Measurements from ENCODE around the gene CCL23.
"Not testable (repeated sequence)": the region's sequence is repeated elsewhere in the genome, so short reads cannot be mapped to it uniquely, and the experiment has no call there.

CCL23 gene

GRCh38 chr17:36002631-36003030 is 15.1 kb downstream of the CCL23 start:
- no peak for DNase-seq (ENCODE audit: low spot score)

- no peak for DNase-seq (ENCODE audit: low spot score)
Observed at GRCh38 chr17:36001862-36002603, 15.7 kb downstream of the CCL23 start.

- DNase-seq (ENCODE audit: low spot score) = no peak
Observed at GRCh38 chr17:36001110-36001771, 16.5 kb downstream of the CCL23 start, which contains the start of gene CCL15. TSS of gene CCL15 (minus strand) at chr17:36001553. CDS start at chr17:36001492, 61 bp downstream.

GRCh38 chr17:36000732-36001109 is 17.1 kb downstream of the CCL23 start:
- DNase-seq (ENCODE audit: low spot score) = no peak

- DNase-seq (ENCODE audit: low spot score) = no peak
Observed at GRCh38 chr17:35998756-35999155, 19.0 kb downstream of the CCL23 start.

- no peak for DNase-seq (ENCODE audit: low spot score)
Observed at GRCh38 chr17:35998018-35998545, 19.7 kb downstream of the CCL23 start.

- not testable (repeated sequence) for DNase-seq (ENCODE audit: low spot score)
Observed at GRCh38 chr17:35995346-35995745, 22.4 kb downstream of the CCL23 start.

GRCh38 chr17:35991075-35991474 is 26.7 kb downstream of the CCL23 start:
- no peak for DNase-seq (ENCODE audit: low spot score)

- no peak for DNase-seq (ENCODE audit: low spot score)
Observed at GRCh38 chr17:35988164-35988563, 29.6 kb downstream of the CCL23 start.

- no peak for DNase-seq (ENCODE audit: low spot score)
Observed at GRCh38 chr17:35986643-35987042, 31.1 kb downstream of the CCL23 start, which contains the start of gene CCL14. TSS of gene CCL14 (minus strand) at chr17:35986729. CDS start at chr17:35986649, 80 bp downstream.

GRCh38 chr17:35984140-35984539 is 33.6 kb downstream of the CCL23 start:
- DNase-seq (ENCODE audit: low spot score) = no peak

- no peak for DNase-seq (ENCODE audit: low spot score)
Observed at GRCh38 chr17:35982409-35983191, 35.2 kb downstream of the CCL23 start.

- no peak for DNase-seq (ENCODE audit: low spot score)
Observed at GRCh38 chr17:35981908-35982330, 35.9 kb downstream of the CCL23 start.

GRCh38 chr17:35981246-35981645 is 36.5 kb downstream of the CCL23 start, which contains the start of gene CCL16:
TSS of gene CCL16 (minus strand) at chr17:35981497. CDS start at chr17:35981420, 77 bp downstream.
- no peak for DNase-seq (ENCODE audit: low spot score)

GRCh38 chr17:35978346-35978745 is 39.4 kb downstream of the CCL23 start:
- DNase-seq (ENCODE audit: low spot score) = no peak

GRCh38 chr17:35977509-35977908 is 40.3 kb downstream of the CCL23 start:
- no peak for DNase-seq (ENCODE audit: low spot score)

- DNase-seq (ENCODE audit: low spot score) = no peak
Observed at GRCh38 chr17:35973333-35974260, 44.2 kb downstream of the CCL23 start.

- DNase-seq (ENCODE audit: low spot score) = no peak
Observed at GRCh38 chr17:35972945-35973332, 44.8 kb downstream of the CCL23 start.

- no peak for DNase-seq (ENCODE audit: low spot score)
Observed at GRCh38 chr17:35972535-35972934, 45.2 kb downstream of the CCL23 start.

GRCh38 chr17:35972066-35972465 is 45.7 kb downstream of the CCL23 start:
- DNase-seq (ENCODE audit: low spot score) = no peak

All from CD4-positive, alpha-beta T cell treated with Interleukin-6 at 100 ng/mL for 8 hours (primary cell).